C4-2B (cell line): ENCODE data around the gene ADAMTS9.

ENCODE experiments used
- H3K27ac ChIP-seq: fragments of 450-650 bp; 2 replicates; pipeline ENCODE4 v1.5.1; 2017
- CTCF ChIP-seq: fragments of 450-650 bp; conservative IDR thresholded peaks from 2 replicates; pipeline ENCODE4 v1.5.1; 2017; ENCODE audit warnings: mild to moderate bottlenecking
- ZFX ChIP-seq: fragments of 450-650 bp; IDR thresholded peaks from 2 replicates; pipeline ENCODE4 v1.6.1; 2017

ADAMTS9 gene

GRCh38 chr3:64560791-64561190, 127.0 kb downstream of the ADAMTS9 start:
- no peak for TF ChIP-seq CTCF
- no peak for TF ChIP-seq ZFX
- no peak overlapping the region for H3K27ac ChIP-seq

- no peak overlapping the region for H3K27ac ChIP-seq
- no peak for TF ChIP-seq CTCF
- no peak for TF ChIP-seq ZFX
Observed at GRCh38 chr3:64559588-64559987, 128.2 kb downstream of the ADAMTS9 start.

DNA sequence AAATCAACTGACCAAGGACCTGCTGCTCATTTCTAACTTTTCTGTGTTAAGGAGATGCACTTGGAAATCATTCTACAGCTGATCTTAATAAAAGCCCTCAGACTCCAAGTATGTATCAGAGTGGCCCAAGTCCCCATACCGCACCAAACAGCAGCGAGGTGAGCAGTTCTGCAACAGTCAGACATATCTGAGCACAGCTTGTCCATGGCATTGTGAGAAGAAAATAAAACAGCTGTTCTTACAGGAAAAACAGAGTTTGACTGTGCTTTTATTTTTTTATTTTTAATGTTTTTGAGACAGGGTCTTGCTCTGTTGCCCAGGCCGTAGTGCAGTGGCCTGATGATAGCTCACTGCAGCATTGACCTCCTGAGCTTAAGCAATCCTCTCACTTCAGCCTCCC, 131.8 kb downstream of the ADAMTS9 start:
- TF ChIP-seq ZFX (no peak), CTCF (no peak)
- H3K27ac ChIP-seq = no peak overlapping the region

DNA sequence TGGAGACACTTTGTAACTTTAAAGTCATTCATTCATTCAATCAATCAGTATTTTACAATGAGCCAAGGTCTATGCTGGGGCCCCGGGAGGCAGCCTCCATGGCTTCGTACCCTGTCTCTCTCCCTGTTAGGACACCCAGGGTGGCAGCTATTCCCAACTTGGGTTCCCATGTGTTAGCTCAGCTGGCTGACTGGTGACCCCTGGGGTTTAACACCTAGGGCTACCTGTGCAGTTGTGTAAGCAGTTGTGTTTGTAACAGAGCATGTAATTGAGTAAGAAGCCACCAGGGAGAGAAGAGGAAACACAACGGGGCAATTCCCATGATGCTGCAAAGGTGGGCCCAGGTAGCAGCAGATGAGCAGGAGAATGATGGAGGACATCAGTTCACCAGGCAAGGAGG, 132.4 kb downstream of the ADAMTS9 start:
- no peak overlapping the region for H3K27ac ChIP-seq
- TF ChIP-seq ZFX = no peak
- no peak for TF ChIP-seq CTCF

- H3K27ac ChIP-seq = no peak overlapping the region
- TF ChIP-seq ZFX = no peak
- TF ChIP-seq CTCF = no peak
Observed at GRCh38 chr3:64554096-64554920, 133.5 kb downstream of the ADAMTS9 start.

- TF ChIP-seq CTCF = no peak
- TF ChIP-seq ZFX = no peak
- no peak overlapping the region for H3K27ac ChIP-seq
Observed at GRCh38 chr3:64552966-64553365, 134.8 kb downstream of the ADAMTS9 start.

DNA sequence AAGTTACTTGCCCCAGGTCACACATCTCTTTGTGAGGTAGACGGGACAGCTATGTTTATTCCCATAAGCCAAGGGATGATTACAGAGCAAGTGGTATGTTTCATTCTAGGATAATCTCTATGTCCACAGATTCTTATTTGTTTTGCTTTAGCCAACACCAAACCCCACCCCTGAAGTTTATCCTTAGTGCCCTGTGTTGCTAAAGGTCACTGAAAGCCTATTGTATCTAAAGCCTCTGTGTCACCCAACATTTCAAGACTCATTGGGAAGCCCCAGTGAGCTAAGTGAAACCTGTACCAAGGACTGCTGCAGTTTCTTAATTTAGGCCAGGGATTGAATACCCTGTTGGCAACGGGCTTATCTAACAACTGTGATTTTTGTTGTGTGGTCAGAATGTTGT, 135.6 kb downstream of the ADAMTS9 start:
- H3K27ac ChIP-seq = no peak overlapping the region
- TF ChIP-seq ZFX = no peak
- TF ChIP-seq CTCF = no peak
